Lower leg skin (tissue), 4 donors: ENCODE measurements around the gene SLC13A2. TPM values are rescaled to one million over a fixed set of nuclear protein-coding genes. Genes with fewer than 3 reads are reported as not detected.

ENCODE experiments used
- DNase-seq, 2 donors: peaks; one replicate each; pipeline ENCODE4 v3.0.0-alpha.2; 2019; ENCODE audit warnings: low spot score in 2 of 2
- H3K4me3 ChIP-seq: fragments of 200-600 bp; sonication (generic); 2 replicates; pipeline ENCODE4 v1.5.1; 2017; ENCODE audit warnings: mild to moderate bottlenecking, low read depth; ENCODE audit not compliant: poor library complexity, severe bottlenecking
- POLR2A ChIP-seq, 2 donors: fragments of 450-650 bp; IDR thresholded peaks; one replicate each; pipeline ENCODE4 v1.6.1; 2016 to 2017; ENCODE audit warnings: antibody characterized with exemption in 2 of 2, mild to moderate bottlenecking in 1 of 2, moderate library complexity in 1 of 2
- WGBS, 2 donors: methylation state at CpG; one replicate each; pipeline ENCODE4 v1.1.5; 2018; 5-methylcytosine and 5-hydroxymethylcytosine counted together
- intact Hi-C: fragments of 100-400 bp; cut with DNase I; formaldehyde crosslinking; loops from one replicate; pipeline ENCODE4 v1.15.0; 2023; ENCODE audit warnings: low total_unique reads
- total RNA-seq, 4 donors: library from RNA; depleted of rRNA; stranded (reverse); fragments of >200 nt; gene quantifications; one replicate each; pipeline ENCODE4 v1.1.0, GENCODE V29; 2016
- TF ChIP-seq, protein P1 (sequence below), 3 donors: fragments of 450-650 bp; IDR thresholded peaks; one replicate each; pipeline ENCODE4 v1.5.1; 2016; ENCODE audit warnings: antibody characterized with exemption in 3 of 3, mild to moderate bottlenecking in 3 of 3, moderate library complexity in 2 of 3

The SLC13A2 gene
- total RNA-seq, 4 donors from 2014 or later: 1.2 to 13.2 (median 9.8) TPM

DNA sequence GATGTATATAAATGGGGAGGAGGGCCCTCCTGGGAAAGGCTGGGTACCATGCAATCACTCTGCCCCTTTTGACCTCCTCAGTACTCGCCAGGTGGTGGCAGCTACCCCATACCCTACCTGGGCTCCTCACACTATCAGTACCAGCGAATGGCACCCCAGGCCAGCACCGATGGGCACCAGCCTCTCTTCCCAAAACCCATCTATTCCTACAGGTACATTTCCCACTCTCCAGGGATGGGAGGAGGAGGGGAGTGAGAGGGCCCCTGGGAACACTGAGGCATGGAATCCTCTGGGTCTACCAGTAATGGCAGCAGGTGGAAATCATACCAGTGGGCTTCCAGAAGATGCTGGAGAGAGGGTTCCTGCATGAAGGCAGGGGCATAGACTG lies 55.6 kb downstream of the SLC13A2 start:
- DNase-seq: no peak
- 92 to 97% methylated on average over 3 of the region's 3 CpGs for WGBS, 2 donors
- H3K4me3 ChIP-seq: no peak overlapping the region
- intact Hi-C loops: no loop called here
- no peak for TF ChIP-seq POLR2A (IDR thresholded peaks at IDR 0.05)
- TF ChIP-seq, protein P1, sequence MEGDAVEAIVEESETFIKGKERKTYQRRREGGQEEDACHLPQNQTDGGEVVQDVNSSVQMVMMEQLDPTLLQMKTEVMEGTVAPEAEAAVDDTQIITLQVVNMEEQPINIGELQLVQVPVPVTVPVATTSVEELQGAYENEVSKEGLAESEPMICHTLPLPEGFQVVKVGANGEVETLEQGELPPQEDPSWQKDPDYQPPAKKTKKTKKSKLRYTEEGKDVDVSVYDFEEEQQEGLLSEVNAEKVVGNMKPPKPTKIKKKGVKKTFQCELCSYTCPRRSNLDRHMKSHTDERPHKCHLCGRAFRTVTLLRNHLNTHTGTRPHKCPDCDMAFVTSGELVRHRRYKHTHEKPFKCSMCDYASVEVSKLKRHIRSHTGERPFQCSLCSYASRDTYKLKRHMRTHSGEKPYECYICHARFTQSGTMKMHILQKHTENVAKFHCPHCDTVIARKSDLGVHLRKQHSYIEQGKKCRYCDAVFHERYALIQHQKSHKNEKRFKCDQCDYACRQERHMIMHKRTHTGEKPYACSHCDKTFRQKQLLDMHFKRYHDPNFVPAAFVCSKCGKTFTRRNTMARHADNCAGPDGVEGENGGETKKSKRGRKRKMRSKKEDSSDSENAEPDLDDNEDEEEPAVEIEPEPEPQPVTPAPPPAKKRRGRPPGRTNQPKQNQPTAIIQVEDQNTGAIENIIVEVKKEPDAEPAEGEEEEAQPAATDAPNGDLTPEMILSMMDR (IDR thresholded peaks at IDR 0.05): no peak

DNA sequence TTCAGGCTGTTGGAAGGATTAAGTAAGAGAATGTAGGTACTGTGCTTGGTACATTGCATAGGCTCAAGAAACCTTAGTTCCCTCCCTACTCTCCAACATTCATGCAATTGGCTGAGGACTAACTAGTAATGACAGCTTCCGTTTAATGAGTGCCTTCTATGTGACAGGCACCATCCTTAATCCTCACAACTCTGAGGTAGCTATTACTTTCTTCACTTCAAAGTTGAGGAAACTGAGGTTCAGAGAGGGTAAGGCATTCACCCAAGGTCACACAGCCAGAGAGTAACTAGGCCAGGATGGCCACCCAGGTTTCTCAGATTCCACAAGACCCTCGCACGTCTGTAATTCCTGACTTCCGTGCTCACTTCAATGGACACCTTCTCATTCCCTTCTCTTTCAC lies 56.8 kb downstream of the SLC13A2 start:
- TF ChIP-seq, protein P1 (IDR thresholded peaks at IDR 0.05): no peak
- TF ChIP-seq POLR2A (IDR thresholded peaks at IDR 0.05): no peak
- 80 to 86% methylated on average over 4 of the region's 4 CpGs for WGBS, 2 donors
- intact Hi-C loops: no loop called here
- no peak overlapping the region for H3K4me3 ChIP-seq
- DNase-seq: no peak

DNA sequence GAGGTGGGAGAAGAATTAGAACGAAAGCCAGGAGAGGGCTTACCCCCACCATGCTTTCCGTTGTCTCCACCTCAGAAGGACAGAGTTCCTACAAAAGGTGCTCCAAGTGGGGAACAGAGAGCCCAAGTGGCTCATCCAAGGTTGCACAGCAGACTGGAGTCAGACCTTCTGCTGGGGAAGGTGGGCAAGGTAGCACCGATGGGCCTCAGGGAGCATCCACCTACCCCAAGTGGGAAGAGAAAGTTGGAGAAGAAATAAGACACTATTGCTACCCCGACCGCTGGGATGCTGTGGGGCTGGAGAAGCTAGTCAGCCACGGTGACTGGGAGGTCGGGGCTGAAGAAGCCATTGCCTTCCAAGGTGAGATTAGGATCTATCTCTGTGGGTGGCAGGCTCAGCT lies 57.5 kb downstream of the SLC13A2 start:
- 68 to 69% methylated on average over 7 of the region's 7 CpGs for WGBS, 2 donors
- no peak overlapping the region for H3K4me3 ChIP-seq
- TF ChIP-seq, protein P1 (IDR thresholded peaks at IDR 0.05): no peak
- TF ChIP-seq POLR2A (IDR thresholded peaks at IDR 0.05): no peak
- DNase-seq: no peak
- intact Hi-C loops: no loop called here

DNA sequence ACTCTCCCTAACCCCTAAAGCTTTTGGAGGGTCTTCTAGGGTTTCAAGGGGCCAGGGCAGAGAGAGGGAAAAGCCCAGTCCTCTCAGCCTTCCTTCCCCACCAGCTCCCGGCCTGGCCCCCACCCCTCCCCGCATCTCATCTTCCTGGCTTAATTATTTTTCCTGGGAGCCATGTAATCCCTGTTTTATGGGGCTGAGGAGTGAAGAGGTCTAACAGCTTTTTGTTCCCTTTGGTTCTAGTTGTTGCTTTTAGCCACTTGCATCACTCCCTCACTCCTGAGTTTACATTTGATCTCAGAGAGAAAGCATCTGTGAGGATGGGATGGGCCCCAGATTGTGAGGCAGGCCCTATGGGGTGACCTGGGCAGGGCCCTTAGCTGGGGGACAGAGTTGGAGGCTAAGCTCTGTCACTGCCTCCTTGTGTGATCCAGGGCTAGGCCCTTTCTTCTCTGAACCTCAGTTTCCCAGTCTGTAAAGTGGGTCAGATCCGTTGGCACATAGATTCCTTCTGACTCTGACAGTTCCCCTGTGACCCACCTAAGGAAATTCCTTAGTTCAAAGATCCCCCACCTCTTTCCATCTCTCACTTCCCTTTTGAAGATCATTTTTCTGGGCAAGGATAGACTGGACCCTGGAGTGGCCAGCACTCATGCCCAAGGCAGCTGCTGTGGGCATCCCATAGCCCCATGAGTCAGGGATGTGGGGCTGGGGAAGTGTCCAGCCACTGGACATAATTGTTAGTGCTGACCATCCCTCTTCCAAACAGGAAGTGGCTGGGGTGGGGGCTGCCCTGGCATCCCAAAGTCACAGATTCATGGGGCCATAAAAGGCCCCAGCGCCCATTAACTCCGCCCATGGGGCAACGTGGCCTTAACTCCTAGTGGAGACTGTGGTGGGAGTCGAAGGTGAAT lies 58.9 kb downstream of the SLC13A2 start:
- no peak overlapping the region for H3K4me3 ChIP-seq
- intact Hi-C loops: no loop called here
- TF ChIP-seq POLR2A (IDR thresholded peaks at IDR 0.05): no peak
- TF ChIP-seq, protein P1 (IDR thresholded peaks at IDR 0.05): no peak
- no peak for DNase-seq
- 52 to 66% methylated on average over 7 of the region's 7 CpGs for WGBS, 2 donors

DNA sequence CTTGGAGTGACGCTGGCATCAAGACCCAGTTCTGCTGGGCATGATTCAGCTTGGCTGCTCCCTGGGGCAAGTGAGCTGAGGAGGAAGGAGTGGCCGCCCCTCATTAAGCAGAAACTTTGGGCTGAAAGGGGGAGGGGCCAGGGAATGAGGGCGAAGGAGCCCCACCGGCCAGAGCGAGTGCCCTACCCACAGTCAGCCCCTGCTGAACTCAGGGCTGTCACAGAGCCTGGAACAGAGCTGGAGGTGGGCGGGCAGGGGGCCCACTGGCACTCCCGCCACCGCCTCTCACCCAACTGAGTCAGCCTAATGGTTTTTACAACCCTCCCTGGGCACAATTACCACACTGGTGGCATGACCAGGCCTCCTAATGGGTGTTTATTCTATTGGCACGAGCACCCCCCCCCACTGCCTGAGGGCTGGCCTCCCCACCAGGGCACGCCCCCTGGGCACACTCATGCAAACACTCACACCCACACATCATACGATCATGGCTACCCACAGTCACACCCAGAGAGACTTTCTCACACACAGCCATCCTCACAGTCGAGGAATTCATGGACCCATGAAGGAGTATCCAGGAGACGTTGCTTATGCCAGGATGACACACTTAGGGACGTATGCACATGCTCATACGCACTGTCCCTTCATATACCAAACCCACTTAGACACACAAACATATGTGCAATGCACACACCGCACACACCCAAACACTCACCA lies 59.8 kb downstream of the SLC13A2 start:
- 48% methylated on average over 15 to 16 of the region's 16 CpGs for WGBS, 2 donors
- no peak overlapping the region for H3K4me3 ChIP-seq
- DNase-seq: peak in 1 of 2 donors; percentile 40
- intact Hi-C loops: no loop called here
- TF ChIP-seq, protein P1 (IDR thresholded peaks at IDR 0.05): no peak
- TF ChIP-seq POLR2A (IDR thresholded peaks at IDR 0.05): no peak
